ENCODE data around the gene SUSD3.

SUSD3 gene

DNA sequence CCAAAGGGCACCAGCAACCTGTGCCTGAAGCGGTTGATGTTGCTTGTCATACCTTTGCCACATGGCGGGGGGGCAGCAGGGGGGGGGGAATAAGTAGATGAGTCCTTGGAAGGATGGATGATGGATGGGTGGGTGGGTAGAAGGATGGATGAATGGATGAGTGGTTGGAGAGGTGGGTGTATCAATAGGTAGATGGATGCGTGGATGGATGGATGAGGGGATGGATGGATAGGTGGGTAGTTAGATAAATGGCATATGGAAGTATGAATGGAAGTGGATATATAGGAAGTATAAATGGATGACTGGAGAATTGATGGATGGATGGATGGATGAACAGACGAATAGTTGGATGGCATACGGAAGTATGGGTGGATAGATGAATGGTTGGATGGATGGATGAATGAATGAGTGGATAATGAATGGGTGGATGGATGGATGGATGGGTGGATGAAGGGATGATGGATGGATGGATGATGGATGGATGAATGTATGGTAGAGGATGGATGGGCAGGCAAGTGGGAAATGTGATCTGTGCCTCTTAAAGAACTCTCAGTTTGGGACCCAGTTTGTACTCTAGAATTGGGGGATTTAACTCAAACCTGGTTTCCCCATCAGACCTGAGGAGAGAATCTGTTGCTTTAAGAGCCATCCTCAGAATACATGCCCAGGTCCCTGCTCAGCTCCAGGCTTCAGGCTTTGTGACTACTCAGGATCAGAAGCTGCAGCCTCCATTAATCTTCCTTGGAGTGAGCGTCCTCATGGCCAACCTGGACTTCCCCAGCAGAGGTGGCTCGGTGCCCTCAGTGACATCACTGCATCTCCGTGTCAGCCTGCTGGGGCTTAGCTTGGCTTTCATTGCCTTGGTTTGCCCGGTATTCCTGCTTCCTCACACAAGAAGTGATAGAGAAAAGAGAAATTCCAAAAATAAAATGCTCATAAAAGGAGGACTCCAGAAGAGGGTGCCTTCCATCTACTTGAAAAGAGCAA is 27.6 kb upstream of the SUSD3 start:
- DNase-seq (ENCODE audit: low spot score): no peak

DNA sequence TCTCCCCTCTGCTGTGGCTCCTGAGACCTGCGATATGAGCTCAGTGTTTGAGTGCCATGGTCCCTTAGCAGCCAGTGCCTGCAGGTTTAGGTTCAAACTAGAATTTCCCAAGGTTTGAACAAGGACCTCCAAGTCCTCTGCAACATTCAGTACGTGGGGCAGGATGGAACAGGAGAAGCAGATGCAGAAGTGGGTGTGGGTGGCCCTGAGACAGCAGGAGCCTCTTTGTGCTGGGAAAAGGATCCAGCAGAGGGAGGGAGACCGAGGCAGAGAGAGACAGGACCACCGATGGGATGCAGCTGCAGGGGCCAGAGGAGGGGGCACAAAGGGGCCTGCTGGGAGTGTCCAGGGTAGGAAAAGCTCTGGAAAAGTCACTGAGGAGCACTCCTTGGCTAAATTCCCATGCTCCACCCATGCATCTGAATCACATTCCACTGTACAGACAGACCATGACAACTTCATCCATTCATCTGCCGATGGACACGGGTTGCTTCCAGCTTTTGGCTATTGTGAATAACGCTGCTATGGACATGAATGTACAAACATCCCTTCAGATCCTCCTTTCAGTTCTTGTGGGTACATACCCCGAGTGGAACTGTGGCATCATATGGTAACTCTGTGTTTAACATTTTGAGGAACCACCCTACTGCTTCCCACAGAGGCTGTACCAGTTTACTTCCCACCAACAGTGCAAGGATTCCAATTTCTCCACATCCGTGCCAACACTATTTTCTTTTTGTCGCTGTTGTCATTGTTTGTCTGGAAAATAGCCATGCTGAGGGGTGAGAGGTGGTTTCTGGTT is 26.7 kb upstream of the SUSD3 start:
- DNase-seq (ENCODE audit: low spot score): no peak

DNA sequence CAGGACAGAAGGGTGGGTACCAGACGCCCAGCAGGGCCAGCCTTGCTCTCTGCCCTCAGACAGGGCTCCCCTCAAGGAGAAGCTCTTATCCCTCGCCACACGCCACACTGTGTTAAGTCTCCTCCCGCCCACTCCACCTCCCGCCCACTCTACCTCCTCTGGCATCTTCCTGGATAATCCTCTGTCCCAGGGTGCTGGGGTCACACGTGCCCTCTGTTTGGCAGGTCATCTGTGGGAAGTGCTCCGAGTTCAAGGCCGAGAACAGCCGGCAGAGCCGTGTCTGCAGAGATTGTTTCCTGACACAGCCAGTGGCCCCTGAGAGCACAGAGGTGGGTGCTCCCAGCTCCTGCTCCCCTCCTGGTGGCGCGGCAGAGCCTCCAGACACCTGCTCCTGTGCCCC is 26.0 kb upstream of the SUSD3 start:
- DNase-seq (ENCODE audit: low spot score): no peak

DNA sequence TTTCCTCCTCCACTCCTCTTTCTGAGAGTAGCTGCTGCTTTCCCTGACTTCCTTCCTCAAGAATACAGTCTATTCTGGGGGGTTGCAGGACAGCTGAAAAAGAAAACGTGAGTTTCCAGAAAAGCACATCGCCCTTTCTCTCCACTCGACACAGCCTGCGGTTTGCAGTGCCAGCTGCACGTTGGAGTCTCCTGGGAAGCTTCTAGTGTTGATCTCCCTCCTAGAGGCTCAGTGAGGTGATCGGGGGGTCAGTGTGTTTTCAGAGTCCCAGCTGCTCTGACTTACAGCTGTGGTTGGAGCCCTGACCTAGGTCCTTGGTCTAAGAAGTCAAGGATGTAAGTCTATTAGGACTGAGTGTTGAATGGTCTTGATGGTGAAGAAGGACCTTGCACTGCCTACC is 25.0 kb upstream of the SUSD3 start:
- DNase-seq (ENCODE audit: low spot score): no peak

DNA sequence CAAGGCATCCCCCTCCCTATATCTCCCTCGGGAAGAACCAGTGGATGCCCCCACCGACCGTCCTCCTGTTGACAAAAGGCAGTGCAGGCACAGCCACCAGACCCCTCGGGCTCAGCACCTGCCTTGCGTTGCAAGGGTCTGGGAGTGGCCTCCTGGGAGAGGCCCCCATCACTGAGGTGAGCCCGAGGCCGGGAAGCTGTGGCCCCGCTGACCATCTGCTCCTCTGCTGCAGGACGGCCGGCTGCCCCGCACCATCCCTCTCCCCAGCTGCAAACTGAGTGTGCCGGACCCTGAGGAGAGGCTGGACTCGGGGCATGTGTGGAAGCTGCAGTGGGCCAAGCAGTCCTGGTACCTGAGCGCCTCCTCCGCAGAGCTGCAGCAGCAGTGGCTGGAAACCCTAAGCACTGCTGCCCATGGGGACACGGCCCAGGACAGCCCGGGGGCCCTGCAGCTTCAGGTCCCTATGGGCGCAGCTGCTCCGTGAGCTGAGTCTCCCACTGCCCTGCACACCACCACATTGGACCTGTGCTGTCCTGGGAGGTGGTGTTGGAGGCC is 23.3 kb upstream of the SUSD3 start:
- no peak for DNase-seq (ENCODE audit: low spot score)

DNA sequence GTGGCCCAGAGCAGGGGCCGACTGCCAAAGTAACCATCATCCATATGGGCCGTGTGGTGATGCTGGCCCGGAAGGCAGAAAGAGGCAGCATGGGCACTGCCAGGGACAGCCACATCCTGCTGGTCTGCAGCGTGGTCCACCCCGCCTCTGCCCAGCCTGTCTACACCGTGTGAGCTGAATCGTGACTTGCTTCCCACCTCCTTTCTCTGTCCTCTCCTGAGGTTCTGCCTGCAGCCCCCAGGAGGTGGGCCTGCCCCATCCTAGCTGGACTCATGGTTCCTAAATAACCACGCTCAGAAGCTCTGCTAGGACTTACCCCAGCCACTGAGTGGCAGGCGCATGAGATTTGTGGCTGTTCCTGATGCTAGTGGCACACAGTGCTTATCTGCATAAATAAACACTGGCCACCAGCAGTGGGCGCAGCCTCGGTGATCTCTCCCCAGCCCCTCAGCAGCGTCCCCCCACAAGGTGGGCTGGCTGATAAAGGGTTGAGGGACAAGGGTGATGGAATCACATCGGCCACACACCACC is 22.6 kb upstream of the SUSD3 start:
- no peak for DNase-seq (ENCODE audit: low spot score)

DNA sequence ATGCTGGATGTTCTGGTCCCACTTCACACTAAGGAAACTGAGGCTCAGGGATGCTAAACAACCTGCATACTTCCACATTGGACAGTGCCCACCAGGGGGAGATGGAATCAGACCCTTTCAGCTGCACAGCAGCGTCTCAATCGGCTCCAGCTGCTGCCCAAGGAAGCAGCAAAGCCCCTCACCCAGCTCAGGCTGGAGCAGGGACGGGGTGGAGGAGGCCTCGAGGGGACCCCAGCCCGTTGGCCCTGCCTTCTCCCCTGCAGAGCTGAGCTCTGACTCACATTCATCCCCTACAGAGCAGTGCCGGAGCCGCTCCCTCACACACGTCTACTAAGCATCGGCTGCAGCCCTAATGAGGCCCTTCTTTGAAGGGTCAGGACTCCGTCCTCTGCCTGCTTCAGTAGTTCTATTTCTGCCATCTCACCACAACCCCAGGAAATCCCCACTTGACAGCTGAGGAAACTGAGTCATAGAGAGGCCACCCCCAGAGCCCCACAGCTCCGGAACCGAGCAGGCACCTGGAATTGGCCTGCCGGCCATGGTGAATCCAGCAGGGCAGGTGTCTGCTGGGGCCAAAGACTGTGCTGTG is 21.5 kb upstream of the SUSD3 start:
- DNase-seq (ENCODE audit: low spot score): no peak

DNA sequence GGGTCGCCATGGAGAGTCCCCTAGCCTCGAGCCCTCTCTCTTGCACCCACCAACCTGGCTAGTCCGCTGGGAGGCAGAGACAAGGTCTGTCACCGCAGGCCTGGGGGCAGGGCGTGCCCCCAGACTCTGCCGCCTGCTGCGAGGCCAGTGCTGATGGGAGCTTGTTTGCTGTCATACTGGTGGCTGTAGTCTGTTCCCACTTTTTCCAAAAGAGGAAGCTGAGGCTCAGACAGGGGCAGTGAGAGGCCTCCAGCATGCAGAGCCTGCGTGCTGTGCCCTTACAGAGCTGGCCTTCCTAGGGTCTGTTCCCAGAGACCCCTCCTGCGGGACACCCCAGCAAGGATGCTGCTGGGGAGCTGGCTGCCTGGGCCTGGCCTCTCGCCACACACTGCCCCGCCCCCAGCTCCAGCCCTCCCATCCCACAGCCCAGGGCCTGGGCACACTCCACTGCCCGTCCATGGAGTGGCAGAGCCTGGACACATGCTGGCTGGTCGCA is 21.0 kb upstream of the SUSD3 start:
- DNase-seq (ENCODE audit: low spot score): no peak

DNA sequence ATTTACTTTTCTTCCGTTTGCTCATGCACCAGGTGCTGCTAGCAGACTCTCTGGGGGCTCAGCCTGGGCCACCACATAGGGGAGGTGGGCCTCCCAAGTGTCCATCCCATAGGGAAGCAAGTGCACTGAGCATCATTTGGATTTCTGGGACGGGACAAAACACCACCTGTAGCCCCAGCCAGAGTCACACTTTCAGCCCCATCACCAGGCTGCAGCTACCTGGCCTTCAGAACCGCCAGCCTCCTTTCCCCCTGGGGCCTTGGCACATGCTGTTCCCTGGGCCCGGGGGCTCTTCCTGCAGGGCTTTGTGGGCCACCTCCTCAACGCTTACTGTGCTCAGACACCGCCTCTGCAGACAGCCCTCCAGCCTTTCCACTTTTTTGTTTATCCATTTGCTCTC is 19.6 kb upstream of the SUSD3 start:
- no peak for DNase-seq (ENCODE audit: low spot score)

DNA sequence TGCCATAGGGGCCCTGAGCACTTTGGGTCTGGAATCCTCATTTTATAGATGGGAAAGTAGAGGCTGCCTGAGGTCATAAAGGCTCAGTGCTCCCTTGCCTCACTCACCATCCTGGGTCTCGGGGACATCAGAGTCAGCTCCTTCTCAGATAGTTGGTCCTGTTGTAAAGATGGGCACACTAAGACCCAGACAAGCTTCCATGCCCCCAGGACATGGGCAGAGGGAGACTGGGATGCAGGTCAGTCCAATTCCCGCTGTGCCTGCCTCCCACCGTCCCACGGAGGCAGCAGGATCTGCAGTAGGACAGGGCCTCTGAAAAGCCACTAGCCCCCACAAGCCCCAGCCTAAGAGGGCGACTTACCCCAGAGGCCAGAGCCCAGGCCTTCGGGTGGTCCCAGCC is 19.0 kb upstream of the SUSD3 start:
- no peak for DNase-seq (ENCODE audit: low spot score)

DNA sequence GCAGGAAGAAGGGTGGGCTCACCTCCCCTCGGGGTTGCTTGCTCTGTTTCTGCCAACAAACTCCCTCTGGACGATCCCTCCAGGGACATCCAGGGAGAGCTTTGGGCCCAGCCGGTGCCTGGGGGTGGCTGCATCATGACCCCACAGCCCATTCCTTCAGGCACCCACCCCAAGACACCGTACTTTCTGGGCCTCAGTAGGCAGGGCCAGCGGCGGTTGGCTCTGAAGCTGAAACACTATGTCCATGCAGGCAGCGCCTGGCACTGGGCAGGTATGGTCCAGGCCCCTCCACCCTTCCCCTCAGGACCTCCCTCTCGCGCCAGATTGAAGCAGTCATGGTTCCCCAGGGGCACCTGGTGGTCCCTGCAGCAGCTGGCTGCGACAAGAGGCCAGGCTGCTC is 18.5 kb upstream of the SUSD3 start:
- DNase-seq (ENCODE audit: low spot score): no peak

DNA sequence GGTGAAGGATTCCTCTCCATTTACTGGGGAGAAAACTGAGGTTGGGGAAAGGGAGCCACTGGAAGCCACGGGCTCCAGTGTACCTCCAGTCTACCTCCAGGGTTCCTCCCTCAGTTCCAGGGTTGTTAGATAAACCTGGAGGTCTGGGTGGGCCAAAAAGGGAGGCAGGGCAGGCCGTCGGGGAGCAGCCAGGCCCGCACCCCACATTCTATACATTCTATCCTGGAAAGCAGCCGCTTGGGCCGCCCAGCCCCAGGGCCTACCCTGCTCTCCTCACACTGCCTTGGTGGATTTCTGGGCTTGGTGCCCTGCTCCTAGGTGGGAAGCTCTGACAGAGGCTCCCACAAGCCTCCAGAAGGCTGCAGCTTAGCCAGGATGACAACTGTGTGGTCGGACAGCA is 18.1 kb upstream of the SUSD3 start:
- no peak for DNase-seq (ENCODE audit: low spot score)

DNA sequence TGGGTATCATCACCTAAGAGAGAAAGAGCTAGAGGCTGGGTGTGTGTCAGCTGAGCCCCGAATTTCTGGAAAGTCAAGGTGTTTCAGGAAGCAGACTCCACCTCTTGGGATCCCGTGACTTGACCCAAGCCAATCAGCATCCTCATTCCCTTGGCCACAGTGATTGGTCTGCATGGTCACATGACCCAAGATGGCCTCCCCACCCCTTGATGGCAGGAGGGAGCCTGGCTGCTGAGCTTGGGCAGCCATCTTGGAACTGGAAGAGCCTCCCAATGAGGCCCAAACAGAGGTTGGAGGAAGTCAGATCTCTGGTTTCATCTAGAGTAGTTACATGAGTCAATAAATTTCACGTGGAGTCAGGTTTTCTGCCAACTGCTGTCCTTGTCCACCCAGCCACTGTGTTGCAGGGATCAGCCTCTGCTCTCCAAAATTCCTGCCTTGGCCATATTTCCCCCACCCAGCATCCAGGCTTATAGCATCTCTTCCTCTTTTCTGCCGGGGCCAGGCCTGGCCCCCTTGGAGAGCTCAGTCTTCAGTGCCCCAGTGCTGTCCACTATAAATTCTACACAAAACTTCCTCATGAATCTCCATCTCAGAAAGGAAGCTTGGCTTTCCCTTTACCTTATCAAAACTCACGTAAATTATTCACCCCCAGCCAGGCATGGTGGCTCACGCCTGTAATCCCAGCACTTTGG is 17.2 kb upstream of the SUSD3 start:
- no peak for DNase-seq (ENCODE audit: low spot score)

DNA sequence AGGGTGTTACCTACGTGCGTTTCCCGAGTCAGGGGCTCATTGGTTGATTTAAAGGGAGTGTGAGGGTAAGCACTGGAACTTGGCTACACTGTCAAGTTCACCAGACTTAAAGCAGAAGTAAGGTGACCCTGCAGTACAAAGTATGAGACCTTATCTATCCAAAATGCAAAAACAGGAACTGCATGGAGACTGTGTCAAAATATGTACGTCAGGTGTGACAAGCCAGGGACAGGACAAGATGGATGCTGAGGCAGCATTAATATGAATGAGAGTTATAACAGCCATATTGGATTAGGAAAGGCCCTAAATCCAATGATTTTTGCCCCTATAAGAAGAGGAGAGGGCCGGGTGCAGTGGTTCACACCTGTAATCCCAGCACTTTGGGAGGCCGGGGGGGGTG is 15.4 kb upstream of the SUSD3 start:
- no peak for DNase-seq (ENCODE audit: low spot score)

DNA sequence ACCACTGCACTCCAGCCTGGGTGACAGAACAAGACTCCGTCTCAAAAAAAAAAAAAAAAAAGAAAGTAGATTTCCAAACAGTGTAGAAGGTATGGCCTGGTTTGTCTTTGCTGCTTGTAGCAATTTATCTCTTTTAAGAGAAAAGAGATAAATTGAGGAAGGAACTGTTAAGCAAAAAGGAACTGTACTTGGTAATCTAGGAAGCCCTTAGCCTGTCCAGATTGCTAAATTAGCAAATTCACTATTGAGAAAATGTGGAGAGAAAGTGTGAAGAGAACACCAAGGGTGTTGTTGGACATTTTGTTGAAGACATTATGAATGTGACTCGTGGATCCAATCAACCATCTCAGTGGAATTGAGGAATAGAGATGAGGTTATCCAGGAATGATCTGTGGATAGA is 13.0 kb upstream of the SUSD3 start:
- no peak for DNase-seq (ENCODE audit: low spot score)

DNA sequence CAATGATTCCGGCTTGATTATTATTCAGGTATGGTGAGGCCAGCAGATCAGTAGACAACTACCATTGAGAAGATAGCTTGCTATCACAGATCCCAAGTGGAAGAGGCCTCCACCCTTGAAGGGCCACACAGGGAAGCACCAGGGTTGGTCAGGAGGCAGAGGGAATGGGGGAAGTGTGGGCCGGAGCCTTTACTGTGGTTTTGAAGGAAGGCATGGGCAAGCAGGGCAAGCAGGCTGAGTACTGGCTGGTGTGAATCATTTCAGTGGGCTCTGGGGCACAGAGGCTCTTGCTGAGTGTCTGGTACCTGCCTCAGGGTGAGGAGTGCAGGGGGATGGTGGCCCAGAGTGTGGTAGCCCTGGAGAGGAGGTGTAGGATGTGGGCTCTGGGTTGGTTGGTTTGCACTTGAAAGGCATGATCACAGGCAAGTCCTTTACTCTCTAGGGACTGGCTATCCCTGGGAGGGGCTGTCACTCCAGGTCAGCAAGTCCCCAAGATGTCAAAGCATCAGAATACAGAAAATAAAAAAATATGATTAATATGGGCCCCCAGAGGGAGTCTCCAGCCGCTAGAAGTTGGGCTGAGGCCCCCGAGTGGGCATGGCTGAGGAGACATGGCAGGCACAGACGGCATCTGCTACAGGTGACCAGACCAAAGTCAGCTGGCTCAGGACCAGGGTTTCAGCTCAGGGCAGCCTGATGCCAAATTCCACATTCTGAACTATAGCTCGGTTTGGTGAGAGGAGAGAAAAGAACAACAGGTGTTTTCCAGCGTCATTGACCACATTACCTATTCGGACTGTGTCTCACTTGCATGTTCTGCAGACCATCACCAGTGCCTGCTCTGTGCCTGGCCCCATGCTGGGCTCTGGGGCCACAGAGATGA is 9.7 kb upstream of the SUSD3 start:
- no peak for DNase-seq (ENCODE audit: low spot score)

DNA sequence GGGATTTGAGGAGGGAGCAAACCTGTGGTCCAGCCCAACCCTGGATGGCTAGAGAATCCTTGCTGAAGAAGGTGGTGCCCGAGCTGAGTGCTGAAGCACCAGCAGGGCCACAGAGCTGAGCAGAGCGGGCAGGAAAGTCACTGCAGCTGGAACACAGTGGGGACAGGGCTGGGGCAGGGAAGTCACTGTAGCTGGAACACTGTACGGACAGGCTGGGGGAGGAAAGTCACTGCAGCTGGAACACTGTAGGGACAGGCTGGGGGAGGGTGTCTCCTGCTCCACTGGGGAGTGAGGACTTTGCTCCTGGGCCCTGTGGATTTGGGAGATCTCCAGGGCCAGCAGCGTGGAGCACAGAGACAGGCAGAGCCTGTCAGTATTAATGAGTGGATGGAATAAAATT is 9.0 kb upstream of the SUSD3 start:
- no peak for DNase-seq (ENCODE audit: low spot score)

DNA sequence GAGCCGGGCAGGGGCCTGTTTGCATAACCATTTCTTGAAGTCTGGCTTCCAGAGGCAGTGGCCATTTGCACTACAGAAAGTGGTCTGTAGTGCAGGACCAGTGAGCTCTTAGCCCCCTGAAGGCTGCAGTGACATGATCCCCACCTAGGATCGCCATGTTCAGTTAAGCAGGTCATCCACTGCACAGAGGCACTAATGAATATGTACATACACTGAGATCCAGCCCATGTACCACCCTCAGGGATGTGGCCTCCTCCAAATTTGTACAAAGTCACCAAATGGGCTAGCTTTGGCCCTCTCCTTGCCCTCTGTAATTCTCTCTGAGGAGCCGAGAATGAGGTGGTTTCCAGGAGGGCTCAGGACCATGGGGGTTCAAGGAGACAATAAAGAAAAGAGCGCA is 8.3 kb upstream of the SUSD3 start:
- DNase-seq (ENCODE audit: low spot score): no peak

DNA sequence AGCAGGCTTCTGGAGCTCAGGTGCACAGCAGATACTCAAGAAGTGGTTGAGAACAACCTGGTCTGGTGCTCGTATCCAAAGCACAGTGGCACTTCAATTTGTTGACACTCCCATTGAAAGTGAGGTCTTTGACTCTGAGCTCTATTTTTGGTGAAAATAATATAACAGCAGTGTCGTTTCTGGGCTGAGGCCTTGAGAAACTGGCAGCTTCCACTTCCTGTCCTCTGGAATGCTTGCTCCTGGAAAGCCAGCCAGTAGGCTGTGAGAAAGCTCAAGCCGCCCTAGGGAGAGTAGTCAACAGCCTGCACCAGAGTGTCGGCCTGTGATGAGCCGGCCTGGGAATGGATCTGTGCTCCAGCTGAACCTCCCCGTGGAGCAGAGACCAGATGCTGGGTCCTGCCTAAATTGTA is 6.8 kb upstream of the SUSD3 start:
- no peak for DNase-seq (ENCODE audit: low spot score)

DNA sequence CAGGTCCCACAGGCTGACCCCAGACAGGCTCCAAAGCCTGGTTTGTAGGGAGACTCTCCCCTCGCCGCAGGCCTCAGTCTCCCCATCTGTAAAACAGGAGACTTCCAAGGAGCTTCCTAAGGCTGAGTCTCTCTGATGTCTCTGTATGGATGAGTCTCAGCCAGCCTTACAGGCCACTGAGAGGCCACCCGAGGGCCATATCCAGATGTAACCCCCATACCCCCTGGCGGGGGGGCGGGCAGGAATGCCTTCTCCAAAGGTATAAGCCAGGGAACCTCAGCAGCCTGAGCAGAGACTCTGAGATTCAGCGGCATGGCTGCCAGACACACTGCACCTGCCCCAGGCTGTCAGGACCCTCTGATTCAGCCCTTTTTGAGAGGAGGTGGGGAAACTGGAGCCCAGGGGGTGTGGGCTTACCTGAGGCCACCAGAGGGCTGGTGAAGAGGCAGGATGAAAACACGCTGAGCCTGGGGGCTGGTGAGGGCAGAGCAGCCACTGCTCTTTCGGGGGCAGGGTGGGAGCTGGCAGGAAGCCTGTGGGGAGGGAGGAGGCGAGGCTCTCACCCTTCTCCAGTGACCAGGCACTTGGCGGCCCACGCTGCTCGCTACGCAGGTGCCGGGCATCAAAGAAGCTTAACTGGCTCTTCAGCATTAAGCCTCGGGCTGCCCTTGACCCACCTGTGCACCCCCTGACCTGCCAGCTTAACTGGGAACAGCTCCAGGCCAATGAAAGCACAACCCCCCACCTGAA is 5.5 kb upstream of the SUSD3 start:
- no peak for DNase-seq (ENCODE audit: low spot score)
